GM18505 (cell line): Measurements from ENCODE around the gene ZNF195.
"Not testable (repeated sequence)": the region's sequence is repeated elsewhere in the genome, so short reads cannot be mapped to it uniquely, and the experiment has no call there.

Source experiments
- ATAC-seq: cut with Tn5 transposase; IDR thresholded peaks from one replicate; pipeline ENCODE4 v1.9.1; 2021; ENCODE audit not compliant: unreplicated experiment
- POLR2A ChIP-seq: IDR thresholded peaks from 4 replicates; pipeline ENCODE4 v1.6.1; 2011; ENCODE audit warnings: borderline replicate concordance; ENCODE audit not compliant: insufficient read depth, insufficient read length; ENCODE audit errors: extremely low read depth

Gene ZNF195

DNA sequence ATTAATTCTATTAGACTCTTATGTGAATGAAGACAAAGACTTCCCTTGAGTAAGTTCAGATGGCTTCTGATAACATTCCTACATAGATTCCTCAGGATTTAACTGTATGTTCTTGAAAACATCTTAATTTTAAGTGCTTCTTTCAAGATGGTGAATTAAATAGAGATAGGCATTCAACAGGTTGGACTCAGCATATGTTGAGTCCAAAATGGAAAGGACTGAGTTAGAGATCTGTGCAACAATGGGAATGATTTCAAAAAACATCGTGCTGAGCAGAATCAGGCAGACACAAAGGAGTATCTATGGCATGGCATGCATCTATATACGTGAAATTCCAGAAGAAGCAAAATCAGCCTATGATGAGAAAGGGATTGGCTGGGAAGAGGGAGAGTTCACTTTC is 36.2 kb downstream of the ZNF195 start:
- TF ChIP-seq POLR2A, result no peak
- ATAC-seq, result no peak

DNA sequence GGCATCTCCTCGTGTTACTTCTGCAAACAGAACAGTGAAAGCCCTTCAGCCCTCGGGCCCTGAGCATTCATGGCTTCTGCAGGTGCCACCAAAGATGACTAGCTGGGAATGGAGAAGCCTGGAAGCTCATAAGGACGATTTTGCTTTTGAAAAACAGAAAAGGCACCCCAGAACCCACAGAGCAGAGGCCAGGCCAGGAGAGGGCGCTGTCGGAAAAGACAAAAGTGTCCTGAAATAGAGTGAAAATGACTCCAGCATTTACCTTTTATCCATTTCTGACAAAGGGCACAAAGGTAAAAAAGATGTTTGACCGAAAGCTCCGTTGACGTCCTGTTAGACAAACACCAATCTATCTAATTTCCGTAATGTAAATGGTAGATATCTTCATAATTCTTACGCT is 37.6 kb downstream of the ZNF195 start:
- no peak for ATAC-seq
- no peak for TF ChIP-seq POLR2A

DNA sequence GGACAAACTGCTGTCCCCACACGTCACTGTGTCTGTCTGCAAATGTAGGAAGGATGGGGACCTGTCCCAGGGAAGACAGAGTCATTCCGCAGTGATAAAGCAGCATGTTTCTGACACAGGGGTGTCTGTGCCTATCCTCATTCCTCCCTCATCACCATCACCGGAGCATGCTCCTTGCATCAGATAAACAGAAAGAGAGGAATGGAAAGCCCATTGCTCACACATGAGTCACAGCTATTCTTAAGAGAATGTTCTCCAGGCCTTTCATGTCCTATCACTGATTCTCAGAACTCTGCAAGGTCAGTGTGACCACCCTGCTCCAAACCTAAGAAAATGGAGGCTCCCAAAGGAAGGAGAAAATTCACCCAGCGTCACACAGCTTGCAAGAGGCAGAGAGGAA is 38.9 kb downstream of the ZNF195 start:
- ATAC-seq, result no peak
- TF ChIP-seq POLR2A, result no peak

DNA sequence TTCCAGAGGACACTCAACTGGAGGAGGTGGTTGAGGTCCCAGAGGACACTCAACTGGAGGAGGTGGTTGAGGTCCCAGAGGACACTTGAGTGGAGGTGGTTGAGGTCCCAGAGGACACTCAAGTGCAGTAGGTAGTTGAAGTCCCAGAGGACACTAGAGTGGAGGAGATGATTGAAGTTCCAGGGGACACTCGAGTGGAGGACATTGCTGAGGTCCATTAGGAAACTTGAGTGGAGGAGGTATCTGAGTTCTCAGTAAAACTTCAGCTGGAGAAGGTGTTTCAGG is 39.7 kb downstream of the ZNF195 start:
- no peak for ATAC-seq
- TF ChIP-seq POLR2A, result no peak

DNA sequence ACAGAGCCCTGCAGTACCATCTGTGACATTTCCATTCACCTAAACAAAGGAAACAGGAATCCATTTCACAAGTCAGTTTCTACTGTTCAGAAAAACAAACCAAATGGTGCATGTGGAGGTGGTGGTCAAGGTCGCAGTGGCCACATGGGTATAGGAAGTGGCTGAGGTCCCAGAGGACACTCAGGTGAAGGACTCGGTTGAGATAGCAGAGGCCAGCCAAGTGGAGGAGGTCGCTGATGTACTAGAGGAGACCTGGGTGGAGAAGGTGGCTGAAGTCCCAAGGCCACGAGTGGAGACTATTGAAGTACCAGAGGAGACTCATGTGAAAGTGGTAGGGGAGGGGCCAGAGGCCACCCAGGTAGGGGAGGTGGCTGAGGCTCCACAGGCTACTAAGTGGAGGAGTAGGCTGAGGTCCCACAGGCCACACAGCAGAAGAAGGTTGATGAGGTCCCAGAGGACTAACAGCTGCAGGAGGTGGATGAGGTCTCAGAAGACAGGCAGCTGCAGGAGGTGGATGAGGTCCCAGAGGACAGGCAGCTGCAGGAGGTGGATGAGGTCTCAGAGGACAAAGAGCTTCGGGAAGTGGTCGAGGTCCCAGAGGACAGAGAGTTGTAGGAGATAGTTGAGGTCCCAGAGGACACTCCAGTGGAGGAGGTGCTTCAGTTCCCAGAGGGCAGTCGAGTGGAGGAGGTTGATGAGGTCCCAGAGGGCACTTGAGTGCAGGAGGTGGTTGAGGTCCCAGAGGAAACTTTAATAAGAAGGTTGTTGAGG is 40.2 kb downstream of the ZNF195 start:
- no peak for ATAC-seq

DNA sequence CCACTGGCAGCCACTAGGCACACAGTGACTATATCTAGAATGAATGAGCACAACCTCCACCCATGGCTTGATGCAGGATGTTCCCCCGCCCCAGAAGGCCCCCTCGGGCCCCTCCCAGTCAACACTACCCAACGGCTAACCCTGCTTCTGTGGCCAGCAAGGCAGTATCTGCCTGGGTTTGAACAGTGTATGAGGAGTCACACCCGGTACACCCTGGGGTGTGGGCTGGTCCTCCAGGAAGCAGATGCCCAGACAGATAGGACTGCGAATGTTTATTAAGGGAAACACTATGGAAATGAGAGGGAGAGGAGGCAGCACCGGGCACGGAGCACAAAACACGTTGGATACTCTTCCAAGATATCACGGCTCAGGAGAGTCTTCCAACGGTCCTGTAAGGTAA is 42.5 kb downstream of the ZNF195 start:
- ATAC-seq, result not testable (repeated sequence)

More for the DNA sequence above, 40.2 kb downstream of the ZNF195 start:
- TF ChIP-seq POLR2A, result no peak

DNA sequence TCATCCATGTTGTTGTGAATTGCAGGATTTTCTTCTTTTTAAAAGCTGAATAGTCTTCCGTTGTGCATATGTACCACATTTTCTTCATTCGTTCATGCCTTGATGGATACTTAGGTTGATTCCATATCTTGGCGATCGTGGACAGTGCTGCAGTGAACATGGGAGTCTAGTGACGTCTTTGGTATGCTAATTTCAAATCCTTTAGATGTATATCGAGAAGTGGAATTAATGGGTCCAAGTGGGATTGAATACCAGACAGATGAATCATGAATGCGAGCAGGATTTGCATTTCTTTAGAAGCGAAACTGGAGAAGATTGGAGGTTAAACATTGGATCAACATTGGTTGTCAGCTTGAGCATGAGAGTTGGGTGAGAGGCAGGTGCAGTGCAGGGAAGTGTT is 45.8 kb downstream of the ZNF195 start:
- not testable (repeated sequence) for ATAC-seq

DNA sequence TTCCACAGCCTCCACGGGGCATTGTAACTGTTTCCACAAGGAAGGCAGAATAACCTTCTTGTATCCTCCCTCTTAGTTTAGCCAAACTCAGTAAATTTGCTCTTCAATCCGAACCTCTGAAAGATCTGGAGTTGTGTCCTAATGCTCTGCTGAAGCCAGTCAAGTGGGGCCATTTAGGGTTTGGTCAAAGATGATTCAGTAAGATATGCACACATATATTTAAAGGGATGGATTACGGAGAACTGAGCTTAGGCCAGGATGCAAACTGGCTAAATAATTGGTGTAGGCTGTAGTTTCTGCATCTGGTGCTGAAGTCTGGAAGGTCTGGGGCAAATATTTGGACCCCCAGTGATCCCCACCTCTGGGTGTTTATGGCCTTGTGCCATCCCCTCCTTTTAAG is 47.9 kb downstream of the ZNF195 start:
- ATAC-seq, result not testable (repeated sequence)

DNA sequence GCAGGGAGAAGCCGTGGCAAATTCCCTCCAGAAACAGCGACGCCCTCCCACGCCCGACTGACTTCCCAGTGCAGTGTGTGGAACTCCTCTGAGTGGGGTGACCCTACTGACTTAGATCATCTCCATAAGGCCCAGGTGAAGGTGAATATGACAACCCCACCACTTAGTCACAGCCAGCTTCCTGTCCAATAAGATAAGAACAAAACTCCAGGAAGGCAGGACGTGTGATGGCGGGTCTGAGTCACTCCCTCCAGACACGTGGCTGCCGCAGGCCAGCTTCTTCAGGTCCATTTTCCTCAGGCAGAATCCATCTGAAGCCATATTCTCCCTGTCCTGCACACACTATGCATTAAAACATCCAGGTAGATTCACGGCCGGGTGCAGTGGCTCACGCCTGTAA is 48.9 kb downstream of the ZNF195 start:
- ATAC-seq, result not testable (repeated sequence)

DNA sequence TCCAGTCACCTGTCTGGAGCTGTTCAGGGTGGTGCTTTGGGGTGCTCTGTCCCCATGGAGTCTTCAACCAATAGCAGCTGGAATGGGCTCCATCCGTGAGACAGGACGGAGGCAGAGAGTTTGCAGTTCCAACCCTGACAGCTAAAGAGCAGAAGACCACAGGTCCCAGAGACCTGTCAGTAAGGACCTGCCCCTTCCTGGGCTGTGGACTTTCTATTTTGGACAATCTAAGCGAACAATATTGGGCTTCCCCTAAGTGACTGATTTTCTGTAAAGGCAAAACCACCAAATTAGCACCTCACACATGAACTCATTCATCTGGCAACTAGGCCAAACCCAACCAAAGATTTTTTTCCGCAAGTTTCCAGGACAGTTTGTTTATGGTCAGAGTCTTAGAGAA is 50.4 kb downstream of the ZNF195 start:
- ATAC-seq, result not testable (repeated sequence)

DNA sequence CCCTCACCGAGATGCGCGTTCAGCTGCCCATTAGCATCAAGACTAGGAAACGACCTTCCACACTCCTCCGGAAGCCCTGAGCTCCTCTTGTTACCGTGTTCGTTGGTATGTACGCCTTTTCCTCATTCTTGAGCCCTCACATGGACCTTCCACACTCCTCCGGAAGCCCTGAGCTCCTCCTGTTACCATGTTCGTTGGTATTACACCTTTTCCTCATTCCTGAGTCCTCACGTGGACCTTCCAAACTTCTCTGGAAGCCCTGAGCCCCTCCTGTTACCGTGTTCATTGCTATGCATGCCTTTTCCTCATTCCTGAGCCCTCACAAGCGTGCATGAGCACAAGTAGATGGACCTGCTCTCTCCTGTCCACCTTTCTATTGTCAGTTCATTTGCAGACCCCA is 52.5 kb downstream of the ZNF195 start:
- not testable (repeated sequence) for ATAC-seq

DNA sequence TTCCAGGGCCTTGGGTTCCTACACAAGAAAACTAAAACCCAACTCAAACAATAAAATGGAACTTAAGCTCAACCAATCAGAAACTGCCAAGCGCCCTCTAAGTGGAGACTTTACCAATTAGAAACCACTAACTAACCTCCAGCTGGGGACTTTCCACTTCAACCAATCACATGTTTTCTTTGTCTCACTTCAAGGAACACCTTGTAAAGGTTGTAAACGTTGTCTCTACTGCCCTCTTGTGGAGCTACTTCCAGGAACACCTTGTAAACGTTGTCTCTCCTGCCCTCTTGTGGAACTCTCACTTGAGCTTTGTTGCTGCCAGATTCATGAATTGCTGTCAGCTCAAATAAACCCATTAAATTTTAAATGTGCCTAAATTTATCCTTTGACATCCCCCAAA is 54.2 kb downstream of the ZNF195 start:
- not testable (repeated sequence) for ATAC-seq
